Skeletal muscle tissue (tissue), 4 donors: ENCODE data around the gene DNAJB13. TPM values are rescaled to one million over a fixed set of nuclear protein-coding genes. Genes with fewer than 3 reads are reported as not detected.

ENCODE experiments used
- H3K27ac ChIP-seq: one replicate; pipeline ENCODE4 v1.7.0; 2013; ENCODE audit warnings: mild to moderate bottlenecking, low read depth, low read length, inconsistent platforms
- H3K27me3 ChIP-seq, 3 donors: one replicate each; pipeline ENCODE4 v1.7.0; 2013; ENCODE audit warnings: low read length in 3 of 3; ENCODE audit not compliant: control insufficient read depth in 3 of 3, insufficient read depth in 3 of 3
- H3K36me3 ChIP-seq, 3 donors: one replicate each; pipeline ENCODE4 v1.7.0; 2013; ENCODE audit warnings: low read length in 3 of 3; ENCODE audit not compliant: control insufficient read depth in 3 of 3, insufficient read depth in 3 of 3
- H3K4me1 ChIP-seq, 3 donors: one replicate each; pipeline ENCODE4 v1.7.0; 2013; ENCODE audit warnings: low read length in 3 of 3, mild to moderate bottlenecking in 3 of 3; ENCODE audit not compliant: control insufficient read depth in 3 of 3, insufficient read depth in 3 of 3
- H3K4me3 ChIP-seq, 3 donors: one replicate each; pipeline ENCODE4 v1.7.0; 2013; ENCODE audit warnings: low read length in 3 of 3
- H3K9ac ChIP-seq, 3 donors: one replicate each; pipeline ENCODE4 v1.7.0; 2013; ENCODE audit warnings: low read length in 3 of 3, mild to moderate bottlenecking in 3 of 3, moderate library complexity in 2 of 3, low read depth in 1 of 3
- H3K9me3 ChIP-seq, 3 donors: one replicate each; pipeline ENCODE4 v1.7.0; 2013; ENCODE audit warnings: low read length in 3 of 3; ENCODE audit not compliant: control insufficient read depth in 3 of 3
- total RNA-seq: library from RNA; depleted of rRNA; stranded (reverse); fragments of >200 nt; gene quantifications from one replicate; pipeline ENCODE4 v1.2.3, GENCODE V29; 2014
- donor health status: Osteomylitis.

Gene DNAJB13
- total RNA-seq, 1 donor from 2014 or later = not detected

DNA sequence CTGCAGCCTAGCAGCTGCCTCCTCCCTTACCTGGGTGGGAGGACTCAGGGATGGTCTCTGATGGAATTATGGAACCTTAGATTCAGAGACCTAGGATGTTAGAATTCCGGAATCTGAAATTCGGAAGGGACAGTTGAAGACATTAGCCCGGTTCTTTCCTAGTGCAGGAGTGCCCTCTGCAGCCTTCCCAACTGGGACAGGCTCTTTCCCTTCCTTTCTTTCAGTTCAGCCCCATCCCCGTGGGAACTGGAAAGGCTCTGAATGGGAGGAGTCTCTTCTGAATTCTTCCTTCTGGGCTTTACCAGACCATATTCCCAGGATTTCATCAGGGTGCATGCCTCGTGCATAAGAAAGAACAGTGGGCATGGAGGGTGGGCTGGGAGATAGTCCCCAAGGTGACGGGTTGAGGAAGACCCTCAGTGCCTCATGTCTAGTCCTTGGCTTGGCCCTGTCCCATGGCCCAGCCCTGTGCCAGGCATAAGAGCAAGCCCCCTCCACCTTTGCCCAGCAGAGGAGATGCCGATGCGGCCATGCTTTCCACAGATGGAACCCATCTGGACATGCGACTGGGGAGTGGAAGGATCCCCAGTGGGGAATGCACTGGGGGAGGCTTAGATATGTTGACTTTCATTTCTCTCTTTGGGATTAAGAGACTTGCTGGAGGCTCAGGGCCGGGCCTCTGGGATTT is 14.4 kb downstream of the DNAJB13 start:
- Histone ChIP-seq H3K9ac (no peak overlapping the region), H3K27me3 (no peaks in the 10 kb centered on the region), H3K9me3 (no peaks in the 10 kb centered on the region), H3K4me3 (no peak overlapping the region), H3K27ac (no peak overlapping the region), H3K4me1 (peaks cover 5 to 13% (median 10%) of the 10 kb centered on the region in 3 donors), H3K36me3 (no peaks in the 10 kb centered on the region)

GRCh38 chr11:73965764-73966121 is 14.9 kb downstream of the DNAJB13 start:
- Histone ChIP-seq H3K9ac (no peak overlapping the region), H3K4me3 (no peak overlapping the region), H3K27me3 (no peaks in the 10 kb centered on the region), H3K9me3 (no peaks in the 10 kb centered on the region), H3K36me3 (no peaks in the 10 kb centered on the region), H3K27ac (no peak overlapping the region), H3K4me1 (peaks cover 5 to 13% (median 10%) of the 10 kb centered on the region in 3 donors)

GRCh38 chr11:73968356-73968966 is 17.6 kb downstream of the DNAJB13 start:
- Histone ChIP-seq H3K9me3 (no peaks in the 10 kb centered on the region), H3K27ac (no peak overlapping the region), H3K27me3 (no peaks in the 10 kb centered on the region), H3K36me3 (no peaks in the 10 kb centered on the region), H3K4me1 (peaks cover 5 to 13% (median 8%) of the 10 kb centered on the region in 3 donors), H3K9ac (no peak overlapping the region), H3K4me3 (no peak overlapping the region)

DNA sequence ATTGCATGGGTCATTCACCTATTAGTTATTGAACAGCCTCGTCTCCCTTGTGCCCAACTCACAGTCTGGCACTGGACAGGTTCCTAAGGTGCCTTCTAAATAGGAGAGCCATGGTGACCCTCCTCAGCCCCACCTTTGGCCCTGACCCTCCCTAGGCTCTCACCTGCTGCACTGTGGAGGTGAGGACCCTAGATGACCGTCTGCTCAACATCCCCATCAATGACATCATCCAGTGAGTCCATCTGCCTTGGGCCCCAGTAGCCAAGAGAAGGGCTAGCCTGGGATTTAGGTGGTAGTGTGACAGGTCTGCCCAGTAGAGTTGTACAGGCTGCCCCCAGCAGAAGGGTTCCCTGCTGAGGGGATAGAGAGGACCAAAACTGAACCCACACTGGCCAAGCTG is 18.3 kb downstream of the DNAJB13 start:
- no peak overlapping the region for H3K9ac ChIP-seq
- peaks cover 2 to 4% (median 3%) of the 10 kb centered on the region in 3 donors for H3K36me3 ChIP-seq
- no peak overlapping the region for H3K27ac ChIP-seq
- no peaks in the 10 kb centered on the region for H3K27me3 ChIP-seq
- H3K9me3 ChIP-seq = no peaks in the 10 kb centered on the region
- H3K4me3 ChIP-seq = no peak overlapping the region
- peaks cover 2 to 11% (median 2%) of the 10 kb centered on the region in 3 donors for H3K4me1 ChIP-seq

DNA sequence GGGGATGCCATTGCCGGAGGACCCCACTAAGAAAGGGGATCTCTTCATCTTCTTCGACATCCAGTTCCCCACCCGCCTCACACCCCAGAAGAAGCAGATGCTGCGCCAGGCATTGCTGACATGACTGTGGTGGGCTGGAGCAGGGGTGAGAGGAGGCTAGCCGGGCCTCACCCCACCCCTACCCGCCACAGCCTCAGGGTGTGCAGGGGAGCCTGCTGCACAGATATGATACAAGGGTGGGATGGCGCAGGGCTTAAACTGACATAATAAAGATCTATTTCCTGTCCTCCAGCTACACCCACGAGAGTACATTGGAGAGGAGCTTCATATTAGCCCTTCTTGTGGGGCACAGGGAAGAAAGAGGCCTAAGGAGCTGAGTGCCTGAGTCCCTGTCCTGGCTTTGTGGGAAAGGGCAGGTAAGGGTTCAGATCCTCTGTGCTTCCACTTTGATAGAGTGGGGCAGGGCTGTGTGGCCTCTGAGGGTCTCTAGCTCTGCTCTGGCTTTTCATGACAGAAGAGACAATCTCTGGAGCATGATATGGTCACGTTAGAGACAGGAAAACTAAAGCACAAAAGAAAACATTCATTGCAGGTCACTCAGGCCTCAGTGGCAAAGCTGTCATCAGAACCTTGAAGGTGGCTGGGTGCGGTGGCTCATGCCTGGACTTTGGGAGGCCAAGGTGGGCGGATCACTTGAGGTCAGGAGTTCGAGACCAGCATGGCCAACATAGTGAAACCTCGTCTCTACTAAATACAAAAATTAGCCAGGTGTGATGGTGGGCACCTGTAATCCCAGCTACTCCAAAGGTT is 19.4 kb downstream of the DNAJB13 start:
- Histone ChIP-seq H3K9me3 (no peaks in the 10 kb centered on the region), H3K4me1 (peaks cover 0 to 5% (median 0%) of the 10 kb centered on the region in 3 donors), H3K4me3 (no peak overlapping the region), H3K27ac (no peak overlapping the region), H3K9ac (peak overlapping the region in 1 of 3 donors; percentile 3), H3K27me3 (no peaks in the 10 kb centered on the region), H3K36me3 (peaks cover 9 to 13% (median 13%) of the 10 kb centered on the region in 3 donors)

DNA sequence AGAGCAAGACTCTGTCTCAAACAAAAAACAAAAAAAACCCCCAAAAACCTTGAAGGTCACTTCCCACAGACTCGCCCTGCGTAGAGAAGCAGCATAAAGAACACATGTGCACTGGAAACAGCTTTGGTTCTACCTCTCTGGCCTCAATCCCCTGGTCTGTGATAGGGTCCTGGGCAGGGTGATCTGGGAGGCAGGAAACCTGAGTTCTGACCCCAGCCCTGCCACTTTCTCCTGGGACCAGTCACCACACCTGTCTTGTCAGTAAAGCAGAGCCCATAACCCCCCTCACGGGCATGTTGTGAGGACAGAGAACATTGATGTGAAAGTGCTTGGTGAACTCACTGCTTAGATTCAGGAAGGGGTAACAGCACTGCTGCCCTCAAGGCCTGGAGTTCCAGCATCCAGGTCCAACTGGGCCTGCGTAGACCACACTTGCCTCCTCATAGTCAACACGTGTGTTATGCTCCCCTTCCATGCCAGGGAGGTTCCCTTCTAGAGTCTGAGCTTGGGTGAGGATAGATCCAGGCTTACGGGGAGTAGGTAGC is 20.4 kb downstream of the DNAJB13 start:
- Histone ChIP-seq H3K9ac (peak overlapping the region in 1 of 3 donors; percentile 33), H3K4me1 (peaks cover 0 to 5% (median 0%) of the 10 kb centered on the region in 3 donors), H3K4me3 (no peak overlapping the region), H3K36me3 (peaks cover 16 to 22% (median 20%) of the 10 kb centered on the region in 3 donors), H3K27ac (no peak overlapping the region), H3K27me3 (no peaks in the 10 kb centered on the region), H3K9me3 (no peaks in the 10 kb centered on the region)

DNA sequence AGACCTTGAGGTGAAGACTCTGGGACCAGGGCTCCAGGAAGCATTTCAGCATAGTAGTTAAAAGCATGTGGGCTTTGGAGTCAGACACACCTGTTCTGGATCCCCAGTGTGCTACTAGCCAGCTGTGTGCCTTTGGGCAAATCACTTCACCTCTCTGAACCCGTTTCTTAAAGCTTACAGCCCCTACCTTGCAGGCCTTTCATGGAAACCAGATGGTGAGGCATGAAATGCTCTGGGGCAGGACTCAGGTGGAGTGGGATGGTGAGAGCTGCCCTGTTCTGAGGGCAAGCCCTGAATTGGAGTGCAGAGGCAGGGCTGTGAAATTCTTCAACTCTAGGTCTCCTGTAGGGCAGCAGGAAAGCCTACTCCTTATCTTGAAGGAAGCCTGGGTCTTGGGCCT is 21.4 kb downstream of the DNAJB13 start:
- Histone ChIP-seq H3K27ac (no peak overlapping the region), H3K9ac (no peak overlapping the region), H3K27me3 (no peaks in the 10 kb centered on the region), H3K4me1 (peaks cover 0 to 5% (median 0%) of the 10 kb centered on the region in 3 donors), H3K9me3 (no peaks in the 10 kb centered on the region), H3K36me3 (peaks cover 24 to 31% (median 29%) of the 10 kb centered on the region in 3 donors), H3K4me3 (no peak overlapping the region)

DNA sequence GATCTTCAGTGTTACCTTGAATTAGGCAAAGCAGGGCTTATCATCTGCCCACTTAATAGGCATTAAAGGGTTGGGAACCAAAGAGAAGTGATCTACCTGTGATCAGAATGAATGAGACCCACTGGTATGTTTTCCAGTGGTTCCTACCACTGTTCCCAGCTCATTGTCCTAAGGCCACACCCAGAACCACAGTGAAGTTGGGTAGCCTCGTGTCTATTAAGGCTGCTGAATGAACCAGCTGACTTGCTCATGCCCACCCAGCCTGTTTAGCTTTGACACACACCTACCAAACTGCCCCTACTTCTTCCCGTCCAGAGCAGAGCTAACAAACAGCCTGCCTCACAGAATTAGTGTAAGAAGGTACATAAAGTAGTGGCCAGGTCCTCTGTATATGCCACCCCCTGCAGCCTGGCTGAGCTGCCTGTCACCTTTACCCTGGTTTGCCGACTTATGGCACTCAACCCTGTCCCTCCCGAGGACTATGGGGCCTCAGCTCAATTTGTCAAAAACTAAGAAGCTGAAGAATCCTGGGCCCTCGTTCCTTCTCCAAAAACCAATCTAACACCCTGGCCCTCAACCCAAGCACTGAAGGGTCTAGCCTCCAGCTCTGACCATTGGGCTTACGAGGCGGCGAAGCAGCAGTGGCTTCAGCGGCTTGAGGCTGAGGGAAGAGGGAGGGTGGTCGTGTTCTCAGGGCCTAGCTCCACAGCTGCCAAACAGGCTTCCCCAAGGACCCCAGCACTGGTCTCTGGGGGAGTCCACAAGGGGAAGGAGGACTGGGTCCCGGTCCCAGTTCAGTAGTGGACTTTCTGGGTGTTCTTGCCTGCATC is 22.0 kb downstream of the DNAJB13 start:
- Histone ChIP-seq H3K9ac (no peak overlapping the region), H3K4me1 (peaks cover 0 to 5% (median 0%) of the 10 kb centered on the region in 3 donors), H3K4me3 (no peak overlapping the region), H3K36me3 (peaks cover 30 to 37% (median 36%) of the 10 kb centered on the region in 3 donors), H3K27ac (no peak overlapping the region), H3K27me3 (no peaks in the 10 kb centered on the region), H3K9me3 (no peaks in the 10 kb centered on the region)
